HG03280 (cell line): ENCODE results near the gene DOK7.

Source experiments
- ATAC-seq: cut with Tn5 transposase; IDR thresholded peaks from one replicate; pipeline ENCODE4 v1.9.1; 2021; ENCODE audit warnings: mild to moderate bottlenecking, moderate library complexity; ENCODE audit not compliant: unreplicated experiment

DOK7 gene, protein sequence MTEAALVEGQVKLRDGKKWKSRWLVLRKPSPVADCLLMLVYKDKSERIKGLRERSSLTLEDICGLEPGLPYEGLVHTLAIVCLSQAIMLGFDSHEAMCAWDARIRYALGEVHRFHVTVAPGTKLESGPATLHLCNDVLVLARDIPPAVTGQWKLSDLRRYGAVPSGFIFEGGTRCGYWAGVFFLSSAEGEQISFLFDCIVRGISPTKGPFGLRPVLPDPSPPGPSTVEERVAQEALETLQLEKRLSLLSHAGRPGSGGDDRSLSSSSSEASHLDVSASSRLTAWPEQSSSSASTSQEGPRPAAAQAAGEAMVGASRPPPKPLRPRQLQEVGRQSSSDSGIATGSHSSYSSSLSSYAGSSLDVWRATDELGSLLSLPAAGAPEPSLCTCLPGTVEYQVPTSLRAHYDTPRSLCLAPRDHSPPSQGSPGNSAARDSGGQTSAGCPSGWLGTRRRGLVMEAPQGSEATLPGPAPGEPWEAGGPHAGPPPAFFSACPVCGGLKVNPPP

DNA sequence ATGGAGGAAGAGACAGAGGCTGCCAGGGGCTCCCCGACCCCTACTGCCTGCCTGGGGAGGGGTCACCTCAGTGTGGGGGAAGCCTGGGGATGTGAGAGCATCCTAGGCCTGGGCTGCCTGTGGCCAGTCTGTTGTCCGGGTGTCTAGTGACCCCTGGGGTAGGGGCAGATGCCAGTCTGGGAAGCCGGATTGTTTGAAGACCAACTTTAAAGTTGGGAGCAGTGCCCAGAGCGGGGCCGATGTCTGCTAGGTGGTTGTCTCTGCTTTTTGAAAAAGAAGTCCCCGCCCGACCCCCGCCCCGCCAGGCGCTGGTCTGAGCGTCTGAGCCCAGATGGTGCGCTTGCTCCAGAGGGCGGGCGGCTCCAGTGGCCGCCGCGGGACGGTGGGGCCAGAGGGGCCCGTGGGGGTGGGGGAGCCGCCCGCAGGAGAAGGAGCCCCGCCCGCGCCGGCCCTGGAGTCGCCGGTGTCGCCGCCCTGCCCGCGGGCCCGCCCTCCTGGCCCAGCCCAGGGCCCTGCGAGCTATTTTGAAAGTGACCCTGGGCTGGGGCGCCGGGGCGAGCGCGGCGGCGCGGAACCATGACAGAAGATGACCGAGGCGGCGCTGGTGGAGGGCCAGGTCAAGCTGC lies at the start of gene DOK7:
DOK7 (plus strand) TSS at position 517 of the 626 bp plus-strand sequence; CDS start at position 587, 70 bp downstream.
- no peak for ATAC-seq

DNA sequence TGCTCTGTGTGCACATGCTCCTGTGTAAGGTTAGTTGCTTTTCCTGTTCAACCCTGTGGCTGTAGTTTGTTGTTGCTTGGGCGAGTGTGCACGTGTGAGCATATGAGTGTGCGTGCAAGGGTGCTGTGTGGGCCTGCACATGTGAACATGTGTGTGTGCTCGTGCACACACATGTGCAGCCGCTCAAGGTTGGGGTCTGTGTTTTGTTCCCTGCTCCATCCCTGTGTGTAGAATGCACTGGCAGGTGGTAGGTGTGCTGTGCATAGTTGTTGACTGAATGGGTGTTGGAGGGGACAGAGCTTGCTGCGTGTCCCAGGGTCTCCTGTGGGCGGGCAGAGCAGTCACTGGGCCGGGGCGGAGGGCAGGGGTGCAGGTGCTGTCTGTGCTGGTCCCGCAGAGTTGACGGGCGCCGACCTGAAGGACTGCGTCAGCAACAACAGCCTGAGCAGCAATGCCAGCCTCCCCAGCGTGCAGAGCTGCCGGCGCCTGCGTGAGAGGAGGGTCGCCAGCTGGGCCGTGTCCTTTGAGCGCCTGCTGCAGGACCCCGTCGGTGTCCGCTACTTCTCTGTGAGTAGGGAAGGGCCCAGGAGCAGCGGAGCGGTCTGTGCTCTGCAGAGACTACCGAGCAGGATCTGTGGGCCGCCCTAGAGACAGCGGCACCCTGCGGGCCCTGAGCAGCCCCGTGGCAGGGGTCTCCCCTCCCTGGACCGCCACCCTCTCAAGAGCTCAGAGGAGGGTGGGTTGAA lies 49.3 kb upstream of the DOK7 start:
- ATAC-seq, result no peak

DNA sequence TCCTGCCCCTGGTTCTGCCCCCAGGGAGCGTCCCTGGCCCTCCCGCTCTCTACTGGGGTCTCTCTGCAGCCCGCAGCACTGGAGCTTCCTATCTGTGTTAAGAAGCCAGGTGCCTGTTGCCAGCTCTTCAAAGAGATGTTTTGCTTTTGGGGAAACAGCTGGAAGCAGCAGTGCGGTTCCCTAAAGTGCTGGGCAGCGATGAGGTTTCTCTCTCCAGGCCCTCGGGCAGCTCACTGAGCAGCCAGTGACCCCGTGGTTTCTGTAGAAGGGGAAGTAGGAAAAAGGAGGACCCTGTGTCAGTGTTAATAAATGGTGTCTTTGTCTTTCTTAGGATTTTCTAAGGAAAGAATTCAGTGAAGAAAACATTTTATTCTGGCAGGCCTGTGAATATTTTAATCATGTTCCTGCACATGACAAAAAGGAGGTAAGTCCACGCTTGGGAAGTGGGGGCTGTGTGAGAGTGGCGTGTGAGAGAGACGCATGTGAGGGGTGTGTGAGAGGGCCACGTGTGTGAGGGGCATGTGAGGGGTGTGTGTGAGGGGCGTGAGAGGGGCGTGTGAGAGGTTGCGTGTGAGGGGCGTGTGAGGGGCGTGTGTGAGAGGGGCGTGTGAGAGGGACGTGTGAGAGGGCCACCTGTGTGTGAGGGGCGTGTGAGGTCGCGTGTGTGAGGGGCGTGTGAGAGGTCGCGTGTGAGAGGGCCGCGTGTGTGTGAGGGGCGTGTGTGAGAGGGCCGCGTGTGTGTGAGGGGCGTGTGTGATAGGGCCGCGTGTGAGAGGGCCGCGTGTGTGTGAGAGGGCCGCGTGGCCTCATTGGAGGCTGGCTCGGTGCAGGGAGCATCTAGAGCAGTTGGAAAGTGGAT lies 48.5 kb upstream of the DOK7 start:
- no peak for ATAC-seq

DNA sequence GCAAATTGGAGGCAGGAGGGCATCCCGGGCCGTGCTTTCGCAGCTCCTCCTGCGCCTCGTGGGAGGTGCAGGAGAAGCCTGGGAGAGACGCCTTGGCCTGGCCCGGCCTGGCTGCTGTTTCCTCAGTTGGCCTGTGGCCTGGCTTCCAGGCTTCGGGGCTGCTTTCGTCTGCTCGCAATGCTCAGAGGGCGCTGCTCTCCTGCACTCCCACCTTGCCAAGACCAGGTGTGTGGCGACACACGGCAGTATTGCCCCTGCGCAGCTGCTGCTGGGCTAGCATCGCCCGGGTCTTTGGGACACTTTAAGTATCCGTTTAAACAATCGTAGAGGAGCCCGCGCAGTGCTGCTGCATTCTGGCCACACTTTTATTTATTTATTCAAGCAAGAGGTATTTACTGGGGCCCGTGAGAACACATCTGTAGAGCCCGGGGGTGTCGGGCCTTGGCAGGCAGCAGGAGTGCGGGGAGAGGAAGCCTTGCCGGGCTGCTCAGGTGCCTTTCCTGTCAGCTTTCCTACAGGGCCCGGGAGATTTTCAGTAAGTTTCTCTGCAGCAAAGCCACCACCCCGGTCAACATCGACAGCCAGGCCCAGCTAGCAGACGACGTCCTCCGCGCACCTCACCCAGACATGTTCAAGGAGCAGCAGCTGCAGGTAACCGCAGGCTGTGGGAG lies 47.5 kb upstream of the DOK7 start:
- ATAC-seq, result no peak

DNA sequence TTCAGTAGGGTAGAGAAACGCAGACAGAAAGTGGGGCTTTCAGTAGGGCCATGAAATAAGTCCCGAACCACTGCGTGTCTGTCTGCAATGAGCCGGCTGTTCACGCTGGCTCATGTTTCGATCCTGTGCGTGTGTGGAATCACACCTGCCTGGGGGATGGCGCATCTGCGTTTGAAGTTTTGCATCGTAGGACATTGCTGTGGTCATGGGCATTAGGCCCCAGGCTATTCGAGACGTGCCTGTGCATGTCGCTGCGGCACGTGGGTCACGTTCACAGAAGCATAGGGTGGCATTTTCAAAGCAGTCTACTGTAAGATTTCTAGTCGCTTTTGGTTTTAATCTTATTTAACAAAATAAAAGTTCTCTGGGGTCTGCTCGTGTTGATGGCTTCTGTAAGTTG lies 46.8 kb upstream of the DOK7 start:
- no peak for ATAC-seq

DNA sequence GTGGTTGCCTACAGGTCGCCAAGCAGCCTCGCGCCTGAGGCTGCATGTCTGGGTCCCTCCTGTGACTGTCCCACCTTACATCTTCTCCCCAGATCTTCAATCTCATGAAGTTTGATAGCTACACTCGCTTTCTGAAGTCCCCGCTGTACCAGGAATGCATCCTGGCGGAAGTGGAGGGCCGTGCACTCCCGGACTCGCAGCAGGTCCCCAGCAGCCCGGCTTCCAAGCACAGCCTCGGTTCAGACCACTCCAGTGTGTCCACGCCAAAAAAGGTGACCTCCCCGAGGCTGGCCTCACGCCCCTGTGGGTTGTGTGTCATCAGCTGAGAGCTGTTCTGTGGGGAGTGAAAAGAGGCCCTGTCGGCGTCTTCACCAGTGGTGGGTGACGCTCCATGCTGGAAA lies 46.3 kb upstream of the DOK7 start:
- ATAC-seq, result no peak

DNA sequence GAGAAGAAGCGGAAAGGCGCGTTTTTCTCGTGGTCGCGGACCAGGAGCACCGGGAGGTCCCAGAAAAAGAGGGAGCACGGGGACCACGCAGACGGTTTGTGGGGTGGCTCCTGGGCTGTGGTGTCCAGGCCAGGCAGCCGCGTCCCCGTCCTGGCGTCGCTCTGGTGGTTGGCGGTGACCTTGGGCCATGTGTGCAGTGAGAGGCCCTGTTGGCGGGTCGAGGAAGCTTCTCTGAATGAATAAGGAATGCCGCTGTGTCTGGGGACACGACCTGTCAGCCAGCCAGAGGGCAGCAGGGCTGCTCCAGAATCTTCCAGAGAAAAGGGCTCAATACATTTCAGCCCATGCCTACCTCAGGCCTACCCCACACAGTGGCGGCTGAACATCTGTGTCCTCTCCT lies 45.7 kb upstream of the DOK7 start:
- ATAC-seq, result no peak

DNA sequence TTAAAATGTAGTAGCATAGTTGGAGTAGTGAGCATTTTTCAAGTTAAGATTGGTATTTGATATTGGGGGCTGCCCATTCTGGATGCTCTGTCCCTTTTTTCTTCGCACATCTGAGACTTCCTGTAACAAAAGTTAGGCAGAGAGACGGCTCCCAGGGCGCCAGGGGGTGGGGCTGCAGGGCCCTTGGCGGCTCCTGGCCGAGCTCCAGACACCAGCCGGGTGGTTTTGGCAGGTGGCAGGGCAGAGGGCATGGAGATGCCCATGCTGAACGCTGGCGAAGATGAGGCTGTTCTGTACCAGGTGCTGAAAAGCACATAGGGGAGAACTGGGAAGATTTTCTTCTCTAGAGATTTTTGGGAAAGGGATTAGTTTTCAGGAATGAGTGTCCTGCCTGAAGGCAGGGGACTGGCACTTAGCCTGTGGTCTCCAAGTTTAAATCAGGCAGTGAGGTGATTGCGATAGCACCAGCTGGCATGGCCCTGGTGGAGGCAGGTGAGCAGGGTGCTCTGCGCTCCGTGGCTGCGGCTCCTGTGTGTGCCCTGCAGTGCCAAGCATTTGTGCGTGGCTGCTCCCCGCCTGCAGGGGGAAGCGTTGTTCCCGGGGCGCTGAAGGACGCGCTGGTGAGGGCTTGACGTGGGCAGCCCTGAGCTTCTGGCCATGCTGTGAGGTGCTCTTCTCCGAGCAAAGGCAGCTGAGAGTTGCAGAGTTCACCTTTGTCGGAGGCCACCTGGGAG lies 44.9 kb upstream of the DOK7 start:
- ATAC-seq, result no peak

DNA sequence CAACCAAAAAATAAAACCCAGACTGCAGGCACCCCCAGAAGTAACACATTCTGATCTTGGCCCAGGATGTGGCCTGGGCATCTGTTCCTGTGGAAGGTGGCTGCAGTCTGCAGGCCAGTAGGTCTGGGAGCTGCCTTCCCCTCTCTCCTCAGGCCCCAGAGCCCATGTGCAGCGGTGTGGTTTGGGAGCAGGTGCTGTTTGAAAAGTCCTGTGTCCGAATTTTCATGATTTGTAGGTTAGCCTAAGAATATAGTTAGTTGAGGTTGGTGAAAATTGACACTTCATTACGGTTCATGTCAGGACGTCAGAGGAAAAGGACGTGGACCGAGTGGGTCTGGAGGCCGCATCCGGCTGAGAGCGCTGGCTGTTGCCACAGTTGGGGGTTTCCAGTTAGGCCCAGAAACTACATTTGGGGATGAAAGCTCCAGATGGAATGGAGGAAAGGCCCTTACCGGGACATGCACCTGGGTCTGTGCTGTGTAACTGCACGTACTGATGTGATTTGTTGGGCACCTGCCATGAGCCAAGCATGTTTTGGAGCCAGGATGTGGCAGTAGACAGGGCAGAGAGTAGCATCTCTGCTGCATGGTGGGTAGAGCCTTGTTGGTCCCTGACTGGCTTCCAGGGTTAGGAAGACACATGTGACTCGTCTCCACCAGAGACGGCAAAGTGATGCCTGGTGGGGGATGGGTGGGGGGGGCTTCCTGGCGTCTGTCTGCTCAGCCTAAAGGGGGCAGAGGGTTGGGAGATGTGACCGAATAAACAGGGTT lies 43.1 kb upstream of the DOK7 start:
- ATAC-seq, result no peak

DNA sequence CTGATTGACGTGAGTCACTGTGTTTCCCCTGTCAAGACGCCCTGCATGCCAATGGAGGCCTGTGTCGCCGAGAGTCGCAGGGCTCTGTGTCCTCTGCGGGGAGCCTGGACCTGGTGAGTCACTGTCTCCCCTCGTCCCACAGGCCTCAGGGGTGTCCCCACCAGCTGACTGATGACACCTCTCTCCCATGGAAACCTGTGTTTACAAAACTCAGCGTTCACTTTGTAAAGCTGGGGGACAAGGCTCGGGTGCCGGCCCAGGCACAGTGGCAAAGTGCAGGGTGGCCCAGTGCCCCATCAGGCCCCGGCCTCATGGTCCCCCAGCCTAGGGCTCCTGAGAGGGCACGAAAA lies 42.5 kb upstream of the DOK7 start:
- ATAC-seq, result no peak

DNA sequence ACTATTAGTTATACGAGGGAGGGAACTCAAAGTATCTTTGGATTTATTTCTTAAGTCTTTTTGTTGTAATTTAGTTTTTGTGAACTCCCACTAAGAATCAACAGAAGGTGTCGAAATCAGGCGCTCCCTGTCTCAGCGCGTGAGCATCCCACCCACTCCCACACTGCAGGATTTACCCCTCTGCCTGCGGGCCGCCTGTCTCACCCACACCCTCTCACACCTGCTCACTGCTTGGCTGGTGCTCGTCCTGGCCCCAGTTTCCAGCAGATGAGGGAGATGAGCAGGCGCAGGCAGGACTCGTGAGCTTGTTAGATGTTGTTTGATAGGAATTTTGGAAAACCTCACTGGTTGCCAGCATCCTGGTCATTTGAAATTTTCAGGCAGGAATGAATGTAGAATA lies 42.1 kb upstream of the DOK7 start:
- ATAC-seq, result no peak

DNA sequence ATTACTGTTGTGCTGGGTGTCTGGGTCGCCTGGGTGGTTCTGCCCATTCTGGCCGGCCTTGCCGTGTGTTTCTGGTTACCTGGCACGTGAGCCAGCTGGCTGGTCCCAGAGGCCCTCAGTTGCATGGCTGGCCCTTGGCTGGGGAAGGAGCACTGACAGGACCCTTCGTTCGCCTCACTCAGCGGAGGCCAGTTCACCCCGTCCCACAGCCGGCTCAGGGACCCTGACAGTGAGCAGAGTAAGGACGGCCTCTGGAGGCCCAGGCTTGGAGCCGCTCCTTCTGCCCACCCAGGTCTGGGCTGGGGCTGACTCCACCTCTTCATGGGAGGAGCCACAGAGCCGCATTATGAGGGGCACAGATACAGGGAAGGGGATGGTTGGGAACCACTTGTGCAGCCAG lies 41.6 kb upstream of the DOK7 start:
- no peak for ATAC-seq

DNA sequence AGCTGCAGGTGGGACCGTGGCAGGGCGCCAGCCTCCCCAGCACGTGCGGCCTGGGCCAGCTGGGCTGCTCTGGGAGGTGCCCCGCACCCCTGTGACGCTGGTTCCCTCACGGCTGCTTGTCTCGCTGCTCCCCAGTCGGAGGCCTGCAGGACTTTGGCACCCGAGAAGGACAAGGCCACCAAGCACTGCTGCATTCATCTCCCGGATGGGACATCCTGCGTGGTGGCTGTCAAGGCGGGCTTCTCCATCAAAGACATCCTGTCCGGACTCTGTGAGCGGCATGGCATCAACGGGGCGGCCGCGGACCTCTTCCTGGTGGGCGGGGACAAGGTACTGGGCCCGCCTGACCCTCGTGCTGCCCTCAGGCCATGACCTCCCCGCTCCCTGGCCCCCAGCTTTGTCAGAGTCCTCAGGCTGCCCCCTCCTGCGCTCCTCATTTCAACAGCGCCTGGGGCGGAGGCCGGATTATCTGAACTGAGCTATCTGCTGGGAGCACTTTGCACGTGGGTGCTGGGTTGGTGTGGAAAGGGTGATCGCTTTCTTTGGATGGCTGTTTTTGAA lies 40.8 kb upstream of the DOK7 start:
- ATAC-seq, result no peak

DNA sequence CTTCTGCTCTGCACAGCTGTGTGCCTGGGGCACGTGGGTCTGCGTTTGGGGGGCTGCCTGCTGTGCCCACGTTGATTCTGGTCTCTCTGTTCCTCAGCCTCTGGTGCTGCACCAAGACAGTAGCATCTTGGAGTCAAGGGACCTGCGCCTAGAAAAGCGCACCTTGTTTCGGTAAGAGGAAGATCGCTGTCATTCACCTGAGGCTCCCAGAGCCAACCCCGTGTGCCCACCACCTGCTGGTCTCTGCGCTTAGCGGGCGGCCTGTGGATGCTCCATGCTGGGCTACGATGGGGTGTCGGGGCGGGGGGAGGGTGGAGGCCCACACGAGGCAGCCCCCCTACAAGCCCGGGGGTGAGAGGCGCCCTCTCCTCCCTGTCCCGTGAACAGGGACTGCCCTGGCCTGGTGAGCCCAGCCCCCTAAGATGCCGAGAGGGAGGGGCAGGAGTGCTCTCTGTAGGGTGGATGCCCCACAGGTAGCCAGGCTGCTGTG lies 40.3 kb upstream of the DOK7 start:
- no peak for ATAC-seq

DNA sequence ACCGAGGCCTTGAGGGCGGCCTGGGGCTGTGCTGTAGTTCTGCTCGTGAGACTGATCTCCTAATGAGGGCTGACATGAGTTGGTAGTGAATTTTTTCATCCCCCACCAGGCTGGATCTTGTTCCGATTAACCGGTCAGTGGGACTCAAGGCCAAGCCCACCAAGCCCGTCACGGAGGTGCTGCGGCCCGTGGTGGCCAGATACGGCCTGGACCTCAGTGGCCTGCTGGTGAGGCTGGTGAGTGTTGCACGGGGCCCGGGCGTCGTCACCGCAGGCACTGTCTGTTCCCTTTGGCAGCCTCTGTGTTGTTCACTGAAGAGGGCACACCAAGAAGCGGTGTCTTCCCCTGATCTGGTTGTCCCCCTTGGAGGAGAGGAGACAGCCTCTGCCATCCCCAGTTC lies 39.7 kb upstream of the DOK7 start:
- no peak for ATAC-seq

DNA sequence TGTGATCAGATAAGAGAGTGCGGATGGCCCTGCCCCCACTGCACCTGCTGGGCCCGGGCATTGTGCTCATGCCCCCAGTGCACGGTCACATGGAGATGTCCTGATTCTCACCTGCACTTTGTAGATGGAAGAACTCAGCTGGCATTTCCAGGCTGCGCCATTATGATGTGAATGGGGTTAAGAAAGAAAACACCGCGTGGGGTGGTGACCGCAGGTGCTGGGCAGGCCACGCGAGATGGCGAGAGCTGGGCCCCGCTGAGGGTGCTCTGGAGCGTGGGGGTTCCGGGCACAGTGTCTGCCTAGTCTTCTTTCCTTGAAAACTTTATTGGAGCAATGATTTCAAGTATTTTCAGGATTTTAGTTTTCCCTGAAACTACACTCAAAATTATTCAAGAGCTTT lies 39.2 kb upstream of the DOK7 start:
- no peak for ATAC-seq

DNA sequence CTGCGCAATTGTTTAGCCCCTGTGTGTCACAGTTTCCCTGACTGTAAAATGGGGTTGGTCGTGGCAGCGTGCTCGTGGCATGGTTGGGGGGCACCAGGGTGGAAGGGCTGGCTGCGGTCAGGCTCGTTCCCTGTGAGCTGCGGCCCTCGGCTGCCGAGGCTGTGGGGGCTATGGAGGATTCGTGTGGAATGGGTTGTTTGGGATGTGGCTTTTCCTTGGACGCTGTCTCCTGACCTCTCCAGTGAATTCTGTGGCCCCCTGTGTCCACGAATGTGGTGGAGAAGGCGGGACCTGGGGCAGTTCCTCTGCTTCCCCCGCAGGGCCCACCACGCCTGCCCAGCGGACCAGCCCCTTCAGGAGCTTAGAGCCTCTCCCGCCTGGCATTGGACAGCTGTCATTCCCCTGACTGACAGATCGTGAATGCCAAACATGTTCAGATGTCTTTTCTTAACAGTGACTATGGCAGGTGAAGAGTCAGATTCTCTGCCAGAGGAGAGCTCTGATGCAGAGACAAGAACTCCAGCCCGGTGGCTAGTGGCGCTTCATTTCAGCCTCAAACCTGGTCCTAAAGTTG lies 38.5 kb upstream of the DOK7 start:
- no peak for ATAC-seq

DNA sequence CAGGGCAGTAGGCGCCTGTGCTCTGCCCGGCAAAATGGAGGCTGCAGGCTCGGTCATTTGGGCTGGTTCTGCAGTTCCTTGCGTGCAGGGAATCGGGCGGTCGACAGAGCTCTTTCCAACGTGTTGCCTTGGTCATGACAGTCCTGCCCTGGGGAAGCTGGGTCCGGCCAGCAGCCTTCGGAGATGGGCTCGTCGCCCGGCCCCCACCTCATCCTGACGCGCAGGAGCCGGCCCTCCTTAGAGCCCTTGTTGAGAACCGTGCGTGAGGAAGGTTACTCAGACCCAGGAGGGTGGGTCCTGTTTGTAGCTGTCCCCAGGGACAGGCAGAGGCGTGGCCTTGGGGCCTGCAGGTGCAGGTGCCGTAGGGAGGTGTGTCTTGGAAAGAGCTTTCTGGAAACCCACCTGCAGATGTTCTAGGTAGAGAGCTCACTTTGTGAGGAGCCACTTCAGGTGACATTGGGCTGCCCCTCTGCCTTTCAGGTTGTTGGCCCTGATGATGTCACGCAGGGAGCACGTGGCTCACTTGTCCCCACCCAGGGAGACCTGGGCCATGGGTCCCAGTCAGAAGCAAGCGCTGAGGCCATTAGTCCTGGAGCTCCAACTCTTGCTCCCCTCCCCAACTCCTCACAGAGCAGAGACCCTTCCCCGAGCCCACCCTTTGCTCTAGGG lies 36.5 kb upstream of the DOK7 start:
- ATAC-seq, result no peak
